AG09309 (cell line): ENCODE measurements around the gene COL19A1.

Source experiments
- DNase-seq: peaks from one replicate; pipeline ENCODE4 v3.0.0-alpha.2; 2010; ENCODE audit warnings: low read depth
- H3K4me3 ChIP-seq: 2 replicates; pipeline ENCODE4 v1.5.1; 2011; ENCODE audit warnings: mild to moderate bottlenecking, low read depth, low read length, moderate library complexity; ENCODE audit not compliant: control insufficient read depth
- TF ChIP-seq, protein P1 (sequence below): IDR thresholded peaks from 2 replicates; pipeline ENCODE4 v1.5.1; 2011; ENCODE audit warnings: mild to moderate bottlenecking, low read depth, low read length, inconsistent platforms; ENCODE audit not compliant: insufficient read depth, control insufficient read depth; ENCODE audit errors: missing control alignments

COL19A1 gene

DNA sequence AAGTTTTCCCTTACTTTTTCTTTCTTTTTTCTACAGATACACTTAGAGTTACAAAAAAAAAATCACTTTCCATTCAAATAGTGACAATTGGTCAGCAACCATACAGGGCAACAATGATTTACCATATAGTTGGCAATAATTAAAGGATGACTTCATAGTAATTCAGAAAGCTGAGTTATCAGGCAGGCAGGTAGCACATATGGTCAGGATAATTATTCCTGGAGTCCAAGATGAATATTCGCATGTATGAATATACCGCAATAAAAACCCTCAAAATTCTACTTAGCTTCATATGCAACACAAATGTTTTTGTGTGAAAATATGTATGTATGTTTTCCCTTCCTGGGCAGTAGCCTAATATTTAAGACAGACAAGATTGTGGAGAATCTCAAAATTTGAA is 34.5 kb downstream of the COL19A1 start:
- no peak overlapping the region for H3K4me3 ChIP-seq
- TF ChIP-seq, protein P1, sequence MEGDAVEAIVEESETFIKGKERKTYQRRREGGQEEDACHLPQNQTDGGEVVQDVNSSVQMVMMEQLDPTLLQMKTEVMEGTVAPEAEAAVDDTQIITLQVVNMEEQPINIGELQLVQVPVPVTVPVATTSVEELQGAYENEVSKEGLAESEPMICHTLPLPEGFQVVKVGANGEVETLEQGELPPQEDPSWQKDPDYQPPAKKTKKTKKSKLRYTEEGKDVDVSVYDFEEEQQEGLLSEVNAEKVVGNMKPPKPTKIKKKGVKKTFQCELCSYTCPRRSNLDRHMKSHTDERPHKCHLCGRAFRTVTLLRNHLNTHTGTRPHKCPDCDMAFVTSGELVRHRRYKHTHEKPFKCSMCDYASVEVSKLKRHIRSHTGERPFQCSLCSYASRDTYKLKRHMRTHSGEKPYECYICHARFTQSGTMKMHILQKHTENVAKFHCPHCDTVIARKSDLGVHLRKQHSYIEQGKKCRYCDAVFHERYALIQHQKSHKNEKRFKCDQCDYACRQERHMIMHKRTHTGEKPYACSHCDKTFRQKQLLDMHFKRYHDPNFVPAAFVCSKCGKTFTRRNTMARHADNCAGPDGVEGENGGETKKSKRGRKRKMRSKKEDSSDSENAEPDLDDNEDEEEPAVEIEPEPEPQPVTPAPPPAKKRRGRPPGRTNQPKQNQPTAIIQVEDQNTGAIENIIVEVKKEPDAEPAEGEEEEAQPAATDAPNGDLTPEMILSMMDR, result no peak
- no peak for DNase-seq

DNA sequence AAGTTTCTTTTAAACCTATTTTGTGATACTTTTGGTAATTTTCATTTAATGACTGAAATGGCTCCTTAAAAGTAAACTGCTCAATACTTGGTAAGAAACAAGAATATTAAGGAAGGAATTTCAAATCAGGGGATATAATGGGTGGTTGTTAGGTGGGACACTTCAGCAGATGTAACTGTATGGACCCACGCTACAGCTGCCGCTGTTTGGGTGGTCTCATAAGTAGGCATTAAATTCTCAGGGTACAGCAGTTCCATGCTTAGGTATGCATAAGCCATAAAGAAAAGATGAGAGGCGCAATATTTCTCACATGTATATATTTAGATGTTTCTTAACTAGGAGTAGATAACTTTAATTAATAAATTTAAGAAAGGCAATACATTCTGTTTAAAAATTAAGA is 35.0 kb downstream of the COL19A1 start:
- TF ChIP-seq, protein P1, result no peak
- H3K4me3 ChIP-seq, result no peak overlapping the region
- DNase-seq, result no peak

DNA sequence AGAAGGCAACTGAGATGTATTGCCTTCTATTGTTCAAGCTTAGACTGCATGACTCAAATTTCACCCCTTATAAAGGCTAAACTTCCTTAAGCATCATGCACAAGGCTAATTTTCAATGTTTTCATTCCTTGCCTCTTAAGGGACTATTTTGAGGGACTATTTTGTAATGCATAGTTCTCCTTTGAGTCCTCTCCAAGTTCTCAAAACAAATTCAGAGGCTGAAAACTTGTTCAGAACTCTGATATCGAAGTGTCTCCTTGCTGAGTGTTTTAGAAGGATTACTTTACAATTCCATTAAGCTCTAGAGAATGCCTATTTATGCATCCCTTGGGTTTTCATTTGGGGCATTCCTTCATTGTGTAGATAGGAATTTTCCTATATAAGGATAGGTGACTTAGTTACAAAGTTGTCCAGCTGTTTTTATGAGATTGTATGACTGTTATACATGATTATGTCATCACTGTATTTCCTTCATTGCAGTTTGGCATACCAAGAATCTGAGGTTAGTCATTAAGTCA is 41.7 kb downstream of the COL19A1 start:
- TF ChIP-seq, protein P1, result no peak
- no peak for DNase-seq
- no peak overlapping the region for H3K4me3 ChIP-seq

DNA sequence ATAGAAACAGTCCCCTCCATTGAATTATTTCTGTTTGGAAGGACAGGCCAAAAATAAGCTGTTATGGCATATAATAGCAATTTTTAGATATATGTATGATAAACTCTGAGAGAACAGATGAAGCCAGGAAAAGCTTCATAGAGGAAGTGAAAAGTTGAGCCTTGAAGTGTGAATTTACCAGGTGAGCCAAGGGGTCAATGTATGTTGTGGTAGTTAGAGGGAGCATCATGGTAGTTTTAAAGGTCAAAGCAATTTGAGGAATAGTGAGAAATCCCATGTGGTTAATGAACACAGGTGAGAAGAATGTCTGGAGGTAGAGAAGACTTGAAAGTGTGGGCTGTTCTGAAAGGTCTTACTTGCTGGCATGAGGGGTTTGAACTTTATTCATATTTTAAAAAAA is 47.0 kb downstream of the COL19A1 start:
- TF ChIP-seq, protein P1, result no peak
- no peak overlapping the region for H3K4me3 ChIP-seq
- DNase-seq, result no peak

DNA sequence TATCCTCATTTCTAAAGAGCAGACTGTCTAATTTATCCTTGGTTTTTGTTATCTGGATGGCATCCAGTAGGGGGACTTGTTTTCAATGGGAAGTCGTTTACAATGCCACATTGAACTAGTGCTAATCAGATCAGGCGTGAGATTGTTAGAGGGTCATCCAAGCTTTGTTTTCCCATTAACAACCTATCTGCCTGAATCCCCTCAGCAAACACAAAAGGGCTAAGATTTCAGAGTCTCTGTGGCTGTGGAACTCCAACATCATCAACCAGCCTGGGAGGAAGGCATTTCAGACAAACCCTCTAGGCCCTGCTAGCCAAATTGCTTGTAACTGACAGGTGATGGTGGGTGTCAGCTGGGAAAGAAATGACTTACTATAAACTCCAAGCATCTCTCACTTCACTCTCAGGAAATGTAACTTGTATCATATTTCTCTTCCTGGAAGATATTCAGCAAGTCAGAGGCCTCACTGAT is 47.7 kb downstream of the COL19A1 start:
- no peak overlapping the region for H3K4me3 ChIP-seq
- DNase-seq, result no peak
- TF ChIP-seq, protein P1, result no peak

DNA sequence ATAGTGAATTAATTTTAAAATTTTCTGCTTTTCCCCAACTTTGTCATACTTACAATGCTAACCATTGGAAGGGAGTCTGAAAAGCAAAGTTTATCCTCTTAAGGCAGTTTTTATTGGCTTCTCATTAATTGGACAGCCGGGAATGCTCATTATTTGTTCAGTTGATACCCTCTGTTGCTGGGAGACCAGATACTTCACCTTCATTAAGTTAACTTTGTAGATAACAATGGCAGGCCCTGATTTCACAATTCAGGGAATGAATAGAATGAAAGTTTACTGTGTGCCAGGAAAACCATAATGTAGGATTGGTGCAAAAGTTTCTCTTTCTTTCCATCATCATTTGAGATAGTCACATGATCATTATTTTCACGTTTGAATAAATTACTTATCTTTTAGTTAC is 49.0 kb downstream of the COL19A1 start:
- no peak overlapping the region for H3K4me3 ChIP-seq
- TF ChIP-seq, protein P1, result no peak
- DNase-seq, result no peak

DNA sequence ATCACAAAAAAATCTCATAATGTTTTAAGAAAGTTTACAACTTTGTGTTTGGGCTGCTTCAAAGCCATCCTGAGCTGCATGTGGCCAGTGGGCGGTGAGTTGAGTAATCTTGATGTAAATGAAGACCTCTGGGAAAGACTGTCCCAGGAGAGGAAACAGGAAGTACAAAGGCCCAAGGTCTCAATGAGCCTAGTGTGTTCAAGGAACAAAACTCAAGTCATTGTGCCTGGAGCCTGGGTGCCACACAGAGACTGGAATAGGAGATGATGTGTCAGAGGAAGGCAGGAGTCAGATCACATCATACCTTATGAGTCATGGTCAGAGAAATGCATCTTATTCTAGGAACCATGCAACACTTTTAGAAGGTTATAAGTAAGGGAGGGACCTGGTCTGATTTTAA is 51.5 kb downstream of the COL19A1 start:
- TF ChIP-seq, protein P1, result no peak
- H3K4me3 ChIP-seq, result no peak overlapping the region
- DNase-seq, result no peak
